Tibial artery (tissue), 4 donors: ENCODE measurements around the gene SPATA3.
"Not testable (repeated sequence)": the region's sequence is repeated elsewhere in the genome, so short reads cannot be mapped to it uniquely, and the experiment has no call there.

ENCODE experiments used
- DNase-seq, 2 donors: peaks; one replicate each; pipeline ENCODE4 v3.0.0-alpha.2; 2019
- H3K27ac ChIP-seq, 2 donors: fragments of 200-600 bp; sonication (generic) in 1 of 2; 1 replicate in 1 of 2; 2 replicates in 1 of 2; pipeline ENCODE4 v1.5.1; 2018 to 2019; ENCODE audit warnings: mild to moderate bottlenecking in 1 of 2
- H3K27me3 ChIP-seq, 2 donors: fragments of 200-600 bp; sonication (generic) in 1 of 2; one replicate each; pipeline versions ENCODE4 v1.5.1 to v1.6.0; 2016 to 2019
- H3K36me3 ChIP-seq, 3 donors: fragments of 200-600 bp; sonication (generic) in 2 of 3; one replicate each; pipeline ENCODE4 v1.5.1; 2016 to 2019; ENCODE audit warnings: mild to moderate bottlenecking in 2 of 3
- H3K4me1 ChIP-seq, 4 donors: fragments of 200-600 bp; sonication (generic) in 2 of 4; 1 replicate in 3 of 4; 2 replicates in 1 of 4; pipeline ENCODE4 v1.5.1; 2016 to 2019
- H3K4me3 ChIP-seq, 2 donors: fragments of 200-600 bp; sonication (generic) in 1 of 2; 1 replicate in 1 of 2; 2 replicates in 1 of 2; pipeline ENCODE4 v1.5.1; 2018 to 2019; ENCODE audit warnings: mild to moderate bottlenecking in 2 of 2
- H3K9me3 ChIP-seq, 3 donors: fragments of 200-600 bp; sonication (generic) in 1 of 3; one replicate each; pipeline ENCODE4 v1.5.1; 2016 to 2019
- intact Hi-C: fragments of 100-400 bp; cut with DNase I; formaldehyde crosslinking; loops from one replicate; pipeline ENCODE4 v1.15.0; 2023; ENCODE audit warnings: low total_unique reads
- TF ChIP-seq, protein P1 (sequence below), 2 experiments: fragments of 200-600 bp in 1 of 2; fragments of 450-650 bp in 1 of 2; IDR thresholded peaks; one replicate each; pipeline ENCODE4 v1.5.1; 2017 to 2019; ENCODE audit warnings: antibody characterized with exemption in 2 of 2, mild to moderate bottlenecking in 1 of 2, moderate library complexity in 1 of 2

The SPATA3 gene

GRCh38 chr2:231017231-231017598 is 21.3 kb downstream of the SPATA3 start:
- peaks cover 0 to 7% of the 10 kb centered on the region in 2 donors for H3K27me3 ChIP-seq
- H3K27ac ChIP-seq: no peak overlapping the region
- H3K4me1 ChIP-seq: no peaks in the 10 kb centered on the region
- no peak overlapping the region for H3K4me3 ChIP-seq
- no peaks in the 10 kb centered on the region for H3K9me3 ChIP-seq
- DNase-seq: no peak
- TF ChIP-seq, protein P1, sequence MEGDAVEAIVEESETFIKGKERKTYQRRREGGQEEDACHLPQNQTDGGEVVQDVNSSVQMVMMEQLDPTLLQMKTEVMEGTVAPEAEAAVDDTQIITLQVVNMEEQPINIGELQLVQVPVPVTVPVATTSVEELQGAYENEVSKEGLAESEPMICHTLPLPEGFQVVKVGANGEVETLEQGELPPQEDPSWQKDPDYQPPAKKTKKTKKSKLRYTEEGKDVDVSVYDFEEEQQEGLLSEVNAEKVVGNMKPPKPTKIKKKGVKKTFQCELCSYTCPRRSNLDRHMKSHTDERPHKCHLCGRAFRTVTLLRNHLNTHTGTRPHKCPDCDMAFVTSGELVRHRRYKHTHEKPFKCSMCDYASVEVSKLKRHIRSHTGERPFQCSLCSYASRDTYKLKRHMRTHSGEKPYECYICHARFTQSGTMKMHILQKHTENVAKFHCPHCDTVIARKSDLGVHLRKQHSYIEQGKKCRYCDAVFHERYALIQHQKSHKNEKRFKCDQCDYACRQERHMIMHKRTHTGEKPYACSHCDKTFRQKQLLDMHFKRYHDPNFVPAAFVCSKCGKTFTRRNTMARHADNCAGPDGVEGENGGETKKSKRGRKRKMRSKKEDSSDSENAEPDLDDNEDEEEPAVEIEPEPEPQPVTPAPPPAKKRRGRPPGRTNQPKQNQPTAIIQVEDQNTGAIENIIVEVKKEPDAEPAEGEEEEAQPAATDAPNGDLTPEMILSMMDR (IDR thresholded peaks at IDR 0.05): no peak
- no peaks in the 10 kb centered on the region for H3K36me3 ChIP-seq
- intact Hi-C loops: no loop called here

GRCh38 chr2:231018184-231018583 is 22.3 kb downstream of the SPATA3 start:
- Histone ChIP-seq H3K9me3 (no peaks in the 10 kb centered on the region), H3K36me3 (no peaks in the 10 kb centered on the region), H3K4me3 (no peak overlapping the region), H3K27ac (no peak overlapping the region), H3K27me3 (peaks cover 0 to 4% of the 10 kb centered on the region in 2 donors), H3K4me1 (no peaks in the 10 kb centered on the region)
- DNase-seq: no peak
- TF ChIP-seq, protein P1 (IDR thresholded peaks at IDR 0.05): no peak
- intact Hi-C loops: no loop called here

DNA sequence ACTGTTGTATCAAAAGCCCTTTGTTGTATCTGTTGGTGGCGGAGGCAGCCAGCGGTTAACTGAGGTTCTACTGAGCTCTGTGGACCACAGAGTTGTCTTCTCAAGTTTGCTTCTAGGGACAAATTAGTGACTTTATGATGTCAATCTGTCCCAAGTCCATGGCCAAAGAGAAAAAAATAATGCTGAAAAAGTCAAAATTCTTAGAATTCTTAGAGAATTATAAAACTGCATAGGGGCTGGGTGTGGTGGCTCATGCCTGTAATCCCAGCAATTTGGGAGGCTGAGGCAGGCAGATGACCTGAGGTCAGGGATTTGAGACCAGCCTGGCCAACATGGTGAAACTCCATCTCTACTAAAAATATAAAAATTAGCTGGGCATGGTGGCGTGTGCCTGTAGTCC is 29.1 kb downstream of the SPATA3 start:
- peaks cover 0 to 14% of the 10 kb centered on the region in 2 donors for H3K27me3 ChIP-seq
- not testable (repeated sequence) for DNase-seq

DNA sequence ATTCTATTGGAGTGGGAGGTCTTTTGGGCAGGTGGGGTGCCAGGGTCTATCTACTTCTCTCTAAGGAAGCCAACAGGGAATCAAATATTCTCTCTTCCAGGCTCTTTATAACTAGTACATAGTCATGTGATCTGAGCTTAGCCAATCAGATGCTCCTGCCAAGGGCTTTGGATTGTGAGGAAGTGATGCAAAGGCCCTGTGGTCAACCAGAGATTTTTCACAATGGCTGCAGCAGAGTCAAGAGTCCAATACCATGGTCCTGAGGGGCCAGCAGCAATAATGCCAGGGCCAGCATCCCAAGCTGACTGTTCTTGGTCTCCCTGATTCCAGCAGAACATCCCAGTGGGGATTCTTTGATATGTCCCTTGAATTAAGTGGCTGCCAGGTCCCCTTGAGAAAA is 33.0 kb downstream of the SPATA3 start:
- Histone ChIP-seq H3K36me3 (no peaks in the 10 kb centered on the region), H3K27me3 (peaks cover 0 to 20% of the 10 kb centered on the region in 2 donors), H3K27ac (no peak overlapping the region), H3K4me3 (no peak overlapping the region), H3K4me1 (no peaks in the 10 kb centered on the region), H3K9me3 (no peaks in the 10 kb centered on the region)
- DNase-seq: no peak
- TF ChIP-seq, protein P1 (IDR thresholded peaks at IDR 0.05): no peak
- intact Hi-C loops: no loop called here

More for the DNA sequence above, 29.1 kb downstream of the SPATA3 start:
- H3K27ac ChIP-seq, H3K4me3 ChIP-seq, H3K9me3 ChIP-seq, intact Hi-C loops, H3K36me3 ChIP-seq, H3K4me1 ChIP-seq: not testable (repeated sequence)

GRCh38 chr2:231029563-231029962 is 33.6 kb downstream of the SPATA3 start:
- intact Hi-C loops: no loop called here
- DNase-seq: no peak
- TF ChIP-seq, protein P1 (IDR thresholded peaks at IDR 0.05): no peak
- Histone ChIP-seq H3K36me3 (no peaks in the 10 kb centered on the region), H3K27ac (no peak overlapping the region), H3K4me1 (no peaks in the 10 kb centered on the region), H3K9me3 (no peaks in the 10 kb centered on the region), H3K4me3 (no peak overlapping the region), H3K27me3 (peaks cover 0 to 20% of the 10 kb centered on the region in 2 donors)

DNA sequence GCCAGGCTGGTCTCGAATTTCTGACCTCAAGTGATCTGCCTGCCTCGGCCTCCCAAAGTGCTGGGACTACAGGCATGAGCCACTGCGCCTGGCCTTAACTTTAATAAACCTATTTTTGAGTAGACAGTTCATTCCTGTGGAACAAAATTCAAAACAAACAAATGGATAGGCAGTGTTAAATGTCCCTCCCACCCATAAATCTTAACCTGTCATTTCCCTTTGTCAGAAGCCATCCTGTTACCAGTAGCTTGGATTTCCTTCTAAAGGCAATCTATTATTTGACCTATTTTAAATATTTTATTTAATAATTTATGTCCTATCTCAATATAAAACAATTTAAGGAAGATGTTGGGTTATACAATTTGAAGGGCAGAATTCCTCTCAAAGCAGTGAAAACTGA is 34.8 kb downstream of the SPATA3 start:
- Histone ChIP-seq H3K9me3 (no peaks in the 10 kb centered on the region), H3K27me3 (peaks cover 0 to 24% of the 10 kb centered on the region in 2 donors), H3K36me3 (no peaks in the 10 kb centered on the region), H3K4me1 (no peaks in the 10 kb centered on the region), H3K4me3 (no peak overlapping the region), H3K27ac (no peak overlapping the region)
- intact Hi-C loops: no loop called here
- TF ChIP-seq, protein P1 (IDR thresholded peaks at IDR 0.05): no peak
- no peak for DNase-seq
